ENCODE data around the gene HYAL2.
"Not testable (repeated sequence)": the region's sequence is repeated elsewhere in the genome, so short reads cannot be mapped to it uniquely, and the experiment has no call there.

HYAL2 gene

DNA sequence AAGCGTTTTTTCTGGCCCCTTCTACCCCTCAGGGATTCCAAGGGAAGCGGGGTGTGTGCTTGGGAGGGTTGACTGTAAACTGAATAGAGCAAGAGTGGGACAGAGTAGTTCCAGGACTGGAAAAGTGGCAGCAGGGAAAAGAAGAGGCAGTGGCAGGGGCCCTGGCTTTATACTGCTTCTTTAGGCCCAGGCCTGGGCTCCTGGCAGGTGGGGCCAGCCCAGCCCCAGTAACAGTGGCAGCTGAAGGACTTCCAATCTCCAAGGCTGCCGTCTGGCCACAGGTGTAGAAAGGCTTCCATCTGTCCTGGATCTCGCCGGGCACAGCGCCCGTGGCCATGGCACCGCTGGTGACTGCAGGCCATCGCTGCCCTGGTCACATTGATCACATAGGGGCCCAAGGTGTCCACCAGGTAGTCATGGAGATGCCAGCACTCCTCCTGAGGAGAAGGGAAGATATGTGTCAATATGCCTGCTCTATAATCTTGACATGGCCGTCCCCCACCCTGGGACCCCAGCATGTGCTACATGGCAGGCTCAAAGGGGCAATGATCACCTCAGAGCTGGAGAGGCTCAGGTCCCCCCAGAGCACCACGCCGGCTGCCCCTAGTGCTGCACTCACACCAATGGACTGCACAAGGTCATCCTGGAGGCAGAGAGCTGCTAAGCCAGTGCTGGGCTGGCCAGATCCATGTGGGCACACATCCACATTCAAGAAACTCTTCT lies 29.3 kb downstream of the HYAL2 start:
- peak overlapping the region; percentile 63 to 84 for H3K9ac ChIP-seq (ENCODE audit: low read depth in 1 of 2, low read length in 2 of 2)
- H3K4me1 ChIP-seq (ENCODE audit: control insufficient read depth in 2 of 2, insufficient read depth in 2 of 2, low read length in 2 of 2), result peaks cover 22 to 26% of the 10 kb centered on the region in 2 donors
- peak overlapping the region; percentile 75 to 80 for H3K27ac ChIP-seq (ENCODE audit: low read depth in 2 of 2, low read length in 2 of 2)
- no peaks in the 10 kb centered on the region for H3K27me3 ChIP-seq (ENCODE audit: control insufficient read depth in 2 of 2, insufficient read depth in 2 of 2, low read length in 2 of 2)
- H3K36me3 ChIP-seq (ENCODE audit: control insufficient read depth in 2 of 2, insufficient read depth in 2 of 2, low read length in 2 of 2), result peaks cover 20 to 21% of the 10 kb centered on the region in 2 donors
- H3K9me3 ChIP-seq (ENCODE audit: control insufficient read depth in 2 of 2, low read length in 2 of 2), result no peaks in the 10 kb centered on the region
- H3K4me3 ChIP-seq (ENCODE audit: low read length in 2 of 2), result peak overlapping the region; percentile 58 to 87

GRCh38 chr3:50292159-50293078 lies 30.1 kb downstream of the HYAL2 start, which contains the start of gene IFRD2:
Gene IFRD2, minus strand, starts transcription at chr3:50292429. Its CDS starts 155 bp downstream, at chr3:50292274.
- peaks cover 19 to 23% of the 10 kb centered on the region in 2 donors for H3K4me1 ChIP-seq (ENCODE audit: control insufficient read depth in 2 of 2, insufficient read depth in 2 of 2, low read length in 2 of 2)
- H3K9me3 ChIP-seq (ENCODE audit: control insufficient read depth in 2 of 2, low read length in 2 of 2), result no peaks in the 10 kb centered on the region
- peak within 1 kb of the TSS; percentile 80 to 84 for H3K9ac ChIP-seq (ENCODE audit: low read depth in 1 of 2, low read length in 2 of 2)
- H3K27me3 ChIP-seq (ENCODE audit: control insufficient read depth in 2 of 2, insufficient read depth in 2 of 2, low read length in 2 of 2), result no peaks in the 10 kb centered on the region
- peaks cover 28 to 29% of the 10 kb centered on the region in 2 donors for H3K36me3 ChIP-seq (ENCODE audit: control insufficient read depth in 2 of 2, insufficient read depth in 2 of 2, low read length in 2 of 2)
- H3K4me3 ChIP-seq (ENCODE audit: low read length in 2 of 2), result peak within 1 kb of the TSS; percentile 80 to 88
- H3K27ac ChIP-seq (ENCODE audit: low read depth in 2 of 2, low read length in 2 of 2), result peak within 1 kb of the TSS; percentile 75 to 80

DNA sequence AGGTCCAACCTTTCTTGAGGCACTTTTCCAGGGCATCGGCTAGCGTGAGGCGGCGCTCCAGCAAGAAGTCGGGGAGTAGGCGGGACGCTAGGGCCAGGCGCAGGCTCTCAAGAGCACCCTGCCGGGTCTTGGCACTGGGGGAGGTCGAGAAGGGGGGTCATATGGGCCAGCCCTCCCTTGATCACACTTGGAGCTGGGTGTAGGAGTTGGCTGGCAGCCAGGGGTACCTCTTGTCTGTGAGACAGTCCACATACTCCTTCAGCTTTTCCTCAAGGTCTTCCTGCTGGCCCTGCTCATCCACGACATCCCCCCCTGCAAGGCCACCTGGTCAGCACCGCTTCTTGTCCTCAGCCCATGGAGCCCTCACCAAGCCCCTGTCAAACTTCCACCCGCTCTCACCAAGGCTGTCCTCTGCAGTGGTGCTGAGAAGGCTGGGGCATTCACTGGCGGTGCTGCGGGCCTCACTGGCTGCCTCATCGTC lies 32.3 kb downstream of the HYAL2 start:
- peak overlapping the region in 1 of 2 donors; percentile 80 for H3K9ac ChIP-seq (ENCODE audit: low read depth in 1 of 2, low read length in 2 of 2)
- no peak overlapping the region for H3K27ac ChIP-seq (ENCODE audit: low read depth in 2 of 2, low read length in 2 of 2)

DNA sequence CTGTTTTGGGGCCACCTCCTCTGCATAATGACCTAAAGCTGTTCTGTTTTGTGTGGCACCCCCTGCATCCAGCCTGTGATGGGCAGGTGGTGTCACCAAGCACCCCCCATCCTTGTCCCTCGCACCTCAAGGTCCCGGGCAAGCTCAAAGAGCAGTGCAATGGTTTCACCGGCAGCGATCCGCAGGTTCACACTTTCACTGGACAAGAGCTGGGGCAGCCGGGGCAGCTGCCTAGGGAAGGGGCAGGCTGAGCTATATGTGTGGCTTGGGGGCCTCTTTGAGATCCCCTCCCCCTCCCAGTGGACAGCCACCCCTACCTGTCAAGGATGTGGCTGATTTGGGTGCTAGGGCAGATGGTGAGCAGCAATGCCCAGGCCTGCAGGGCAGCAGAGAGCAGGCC lies 33.4 kb downstream of the HYAL2 start:
- H3K4me1 ChIP-seq (ENCODE audit: control insufficient read depth in 2 of 2, insufficient read depth in 2 of 2, low read length in 2 of 2), result peaks cover 19 to 23% of the 10 kb centered on the region in 2 donors

More for the DNA sequence above, 32.3 kb downstream of the HYAL2 start:
- no peak overlapping the region for H3K4me3 ChIP-seq (ENCODE audit: low read length in 2 of 2)
- peaks cover 36% of the 10 kb centered on the region in 2 donors for H3K36me3 ChIP-seq (ENCODE audit: control insufficient read depth in 2 of 2, insufficient read depth in 2 of 2, low read length in 2 of 2)
- no peaks in the 10 kb centered on the region for H3K27me3 ChIP-seq (ENCODE audit: control insufficient read depth in 2 of 2, insufficient read depth in 2 of 2, low read length in 2 of 2)
- peaks cover 19 to 23% of the 10 kb centered on the region in 2 donors for H3K4me1 ChIP-seq (ENCODE audit: control insufficient read depth in 2 of 2, insufficient read depth in 2 of 2, low read length in 2 of 2)
- no peaks in the 10 kb centered on the region for H3K9me3 ChIP-seq (ENCODE audit: control insufficient read depth in 2 of 2, low read length in 2 of 2)

GRCh38 chr3:50288387-50289007 lies 34.0 kb downstream of the HYAL2 start:
- Histone ChIP-seq H3K4me1 (ENCODE audit: control insufficient read depth in 2 of 2, insufficient read depth in 2 of 2, low read length in 2 of 2) (peaks cover 19 to 23% of the 10 kb centered on the region in 2 donors), H3K27me3 (ENCODE audit: control insufficient read depth in 2 of 2, insufficient read depth in 2 of 2, low read length in 2 of 2) (no peaks in the 10 kb centered on the region), H3K36me3 (ENCODE audit: control insufficient read depth in 2 of 2, insufficient read depth in 2 of 2, low read length in 2 of 2) (peaks cover 36% of the 10 kb centered on the region in 2 donors), H3K9ac (ENCODE audit: low read depth in 1 of 2, low read length in 2 of 2) (no peak overlapping the region), H3K4me3 (ENCODE audit: low read length in 2 of 2) (no peak overlapping the region), H3K9me3 (ENCODE audit: control insufficient read depth in 2 of 2, low read length in 2 of 2) (no peaks in the 10 kb centered on the region), H3K27ac (ENCODE audit: low read depth in 2 of 2, low read length in 2 of 2) (no peak overlapping the region)

More for the DNA sequence above, 33.4 kb downstream of the HYAL2 start:
- Histone ChIP-seq H3K4me3 (ENCODE audit: low read length in 2 of 2) (no peak overlapping the region), H3K27me3 (ENCODE audit: control insufficient read depth in 2 of 2, insufficient read depth in 2 of 2, low read length in 2 of 2) (no peaks in the 10 kb centered on the region), H3K36me3 (ENCODE audit: control insufficient read depth in 2 of 2, insufficient read depth in 2 of 2, low read length in 2 of 2) (peaks cover 36% of the 10 kb centered on the region in 2 donors), H3K9me3 (ENCODE audit: control insufficient read depth in 2 of 2, low read length in 2 of 2) (no peaks in the 10 kb centered on the region), H3K9ac (ENCODE audit: low read depth in 1 of 2, low read length in 2 of 2) (no peak overlapping the region), H3K27ac (ENCODE audit: low read depth in 2 of 2, low read length in 2 of 2) (no peak overlapping the region)

DNA sequence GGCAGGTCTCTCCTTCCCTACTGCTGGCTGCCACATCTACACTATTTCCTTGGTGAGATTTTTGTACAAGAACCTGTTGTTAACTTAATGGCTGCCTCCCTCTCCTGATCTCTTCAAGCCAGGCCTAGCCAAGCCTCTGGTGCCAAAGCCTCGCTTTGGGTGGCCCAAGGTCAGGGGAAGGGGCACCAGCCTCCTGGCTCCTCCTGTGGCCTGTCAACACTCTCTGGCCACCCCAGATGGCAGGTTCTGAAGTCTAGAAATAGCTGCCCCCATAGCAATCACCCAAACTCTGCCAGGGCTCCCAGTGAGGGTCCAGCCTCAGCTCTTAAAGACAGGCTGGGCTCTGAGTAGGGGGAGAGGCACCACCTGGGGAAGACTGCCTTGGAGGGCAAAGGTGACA lies 35.3 kb downstream of the HYAL2 start:
- Histone ChIP-seq H3K9me3 (ENCODE audit: control insufficient read depth in 2 of 2, low read length in 2 of 2) (no peaks in the 10 kb centered on the region), H3K9ac (ENCODE audit: low read depth in 1 of 2, low read length in 2 of 2) (no peak overlapping the region), H3K36me3 (ENCODE audit: control insufficient read depth in 2 of 2, insufficient read depth in 2 of 2, low read length in 2 of 2) (peaks cover 36% of the 10 kb centered on the region in 2 donors), H3K27ac (ENCODE audit: low read depth in 2 of 2, low read length in 2 of 2) (no peak overlapping the region), H3K27me3 (ENCODE audit: control insufficient read depth in 2 of 2, insufficient read depth in 2 of 2, low read length in 2 of 2) (no peaks in the 10 kb centered on the region), H3K4me1 (ENCODE audit: control insufficient read depth in 2 of 2, insufficient read depth in 2 of 2, low read length in 2 of 2) (peaks cover 13 to 16% of the 10 kb centered on the region in 2 donors), H3K4me3 (ENCODE audit: low read length in 2 of 2) (no peak overlapping the region)

- Histone ChIP-seq H3K9ac (ENCODE audit: low read depth in 1 of 2, low read length in 2 of 2) (no peak overlapping the region), H3K27ac (ENCODE audit: low read depth in 2 of 2, low read length in 2 of 2) (no peak overlapping the region), H3K27me3 (ENCODE audit: control insufficient read depth in 2 of 2, insufficient read depth in 2 of 2, low read length in 2 of 2) (no peaks in the 10 kb centered on the region), H3K36me3 (ENCODE audit: control insufficient read depth in 2 of 2, insufficient read depth in 2 of 2, low read length in 2 of 2) (peaks cover 36% of the 10 kb centered on the region in 2 donors), H3K9me3 (ENCODE audit: control insufficient read depth in 2 of 2, low read length in 2 of 2) (no peaks in the 10 kb centered on the region), H3K4me1 (ENCODE audit: control insufficient read depth in 2 of 2, insufficient read depth in 2 of 2, low read length in 2 of 2) (peaks cover 11 to 13% of the 10 kb centered on the region in 2 donors), H3K4me3 (ENCODE audit: low read length in 2 of 2) (no peak overlapping the region)
Measured at GRCh38 chr3:50286322-50287227, 36.0 kb downstream of the HYAL2 start.

- not testable (repeated sequence) for H3K4me3 ChIP-seq (ENCODE audit: low read length in 2 of 2); H3K27me3 ChIP-seq (ENCODE audit: control insufficient read depth in 2 of 2, insufficient read depth in 2 of 2, low read length in 2 of 2); H3K4me1 ChIP-seq (ENCODE audit: control insufficient read depth in 2 of 2, insufficient read depth in 2 of 2, low read length in 2 of 2); H3K9ac ChIP-seq (ENCODE audit: low read depth in 1 of 2, low read length in 2 of 2); H3K9me3 ChIP-seq (ENCODE audit: control insufficient read depth in 2 of 2, low read length in 2 of 2); H3K27ac ChIP-seq (ENCODE audit: low read depth in 2 of 2, low read length in 2 of 2)
- H3K36me3 ChIP-seq (ENCODE audit: control insufficient read depth in 2 of 2, insufficient read depth in 2 of 2, low read length in 2 of 2), result peaks cover 24 to 25% of the 10 kb centered on the region in 2 donors
Measured at GRCh38 chr3:50284121-50284520, 38.4 kb downstream of the HYAL2 start.

Measured in mucosa of rectum (tissue), 2 donors.